Testis (tissue), 3 donors: Measurements from ENCODE around the gene KCTD16. TPM values are rescaled to one million over a fixed set of nuclear protein-coding genes. Genes with fewer than 3 reads are reported as not detected.

ENCODE experiments used
- DNase-seq: peaks from one replicate; pipeline ENCODE4 v3.0.0-alpha.2; 2019
- H3K27ac ChIP-seq, 2 donors: fragments of 200-600 bp; sonication (generic); one replicate each; pipeline ENCODE4 v1.5.1; 2019
- H3K27me3 ChIP-seq: fragments of 200-600 bp; sonication (generic); one replicate; pipeline ENCODE4 v1.5.1; 2019
- H3K36me3 ChIP-seq: fragments of 200-600 bp; sonication (generic); one replicate; pipeline ENCODE4 v1.5.1; 2017; ENCODE audit warnings: low read depth; ENCODE audit errors: missing control alignments
- H3K4me1 ChIP-seq: fragments of 200-600 bp; sonication (generic); one replicate; pipeline ENCODE4 v1.5.1; 2019
- H3K4me3 ChIP-seq, 2 donors: fragments of 200-600 bp; sonication (generic); one replicate each; pipeline ENCODE4 v1.5.1; 2017 to 2019
- H3K9me3 ChIP-seq: fragments of 200-600 bp; sonication (generic); one replicate; pipeline ENCODE4 v1.5.1; 2017
- CTCF ChIP-seq, 3 experiments: fragments of 450-650 bp in 2 of 3; fragments of 200-600 bp in 1 of 3; sonication (generic) in 1 of 3; IDR thresholded peaks; one replicate each; pipeline ENCODE4 v1.5.1; 2016 to 2019; ENCODE audit warnings: antibody characterized with exemption in 3 of 3, mild to moderate bottlenecking in 2 of 3, moderate library complexity in 1 of 3
- POLR2A ChIP-seq: fragments of 450-650 bp; IDR thresholded peaks from one replicate; pipeline ENCODE4 v1.6.1; 2017; ENCODE audit warnings: antibody characterized with exemption, mild to moderate bottlenecking, moderate library complexity
- WGBS, 2 donors: methylation state at CpG; one replicate each; pipeline ENCODE4 v1.1.5; 2018; 5-methylcytosine and 5-hydroxymethylcytosine counted together
- intact Hi-C: fragments of 100-400 bp; cut with DNase I; formaldehyde crosslinking; loops from one replicate; pipeline ENCODE4 v1.15.1; 2023; ENCODE audit warnings: low total_unique reads
- polyA plus RNA-seq: library from polyadenylated mRNA; stranded (reverse); fragments of 350-450 nt; fragmentation: Illumina TruSeq; extraction: RNeasy Lipid Tissue Mini Kit (QIAGEN cat#74804); gene quantifications from one replicate; pipeline ENCODE4 v1.2.3, GENCODE V29; 2014; ENCODE audit warnings: low read depth, low replicate concordance; ENCODE audit not compliant: insufficient read depth
- total RNA-seq, 2 donors: library from RNA; depleted of rRNA; stranded (reverse); fragments of >200 nt; gene quantifications; one replicate each; pipeline ENCODE4 v1.2.3, GENCODE V29; 2016

KCTD16 gene
- total and polyA plus RNA-seq, 3 donors from 2014 or later, result 1.4 to 3.2 (median 2.7) TPM

GRCh38 chr5:144284931-144285502 lies 114.3 kb downstream of the KCTD16 start:
- no peak overlapping the region for H3K4me3 ChIP-seq
- no peaks in the 10 kb centered on the region for H3K9me3 ChIP-seq
- no peaks in the 10 kb centered on the region for H3K27me3 ChIP-seq
- no peak for DNase-seq
- TF ChIP-seq POLR2A (no peak), CTCF (IDR thresholded peaks at IDR 0.05) (no peak)
- H3K36me3 ChIP-seq, result no peaks in the 10 kb centered on the region
- H3K27ac ChIP-seq, result no peak overlapping the region
- H3K4me1 ChIP-seq, result no peaks in the 10 kb centered on the region
- intact Hi-C loops, result no loop called here
- WGBS, 2 donors, result 72 to 76% methylated on average over 2 of the region's 2 CpGs

- no peak for TF ChIP-seq CTCF (IDR thresholded peaks at IDR 0.05)
- no peak for TF ChIP-seq POLR2A
Observed at GRCh38 chr5:144289277-144289676, 118.6 kb downstream of the KCTD16 start.

GRCh38 chr5:144292029-144292428 lies 121.4 kb downstream of the KCTD16 start:
- intact Hi-C loops, result no loop called here
- DNase-seq, result no peak
- TF ChIP-seq CTCF (IDR thresholded peaks at IDR 0.05) (no peak), POLR2A (no peak)

More at GRCh38 chr5:144289277-144289676, 118.6 kb downstream of the KCTD16 start:
- H3K27me3 ChIP-seq, result no peaks in the 10 kb centered on the region
- WGBS, 2 donors, result 78 to 90% methylated on average over 2 of the region's 2 CpGs
- H3K4me3 ChIP-seq, result no peak overlapping the region
- H3K9me3 ChIP-seq, result no peaks in the 10 kb centered on the region
- DNase-seq, result no peak
- no peak overlapping the region for H3K27ac ChIP-seq
- H3K36me3 ChIP-seq, result no peaks in the 10 kb centered on the region
- H3K4me1 ChIP-seq, result no peaks in the 10 kb centered on the region
- intact Hi-C loops, result no loop called here

GRCh38 chr5:144295284-144295683 lies 124.6 kb downstream of the KCTD16 start:
- no peaks in the 10 kb centered on the region for H3K9me3 ChIP-seq
- no peaks in the 10 kb centered on the region for H3K36me3 ChIP-seq
- TF ChIP-seq CTCF (IDR thresholded peaks at IDR 0.05) (no peak), POLR2A (no peak)
- intact Hi-C loops, result no loop called here
- no peaks in the 10 kb centered on the region for H3K27me3 ChIP-seq
- H3K27ac ChIP-seq, result no peak overlapping the region
- no peak overlapping the region for H3K4me3 ChIP-seq
- H3K4me1 ChIP-seq, result no peaks in the 10 kb centered on the region
- DNase-seq, result no peak

More at GRCh38 chr5:144292029-144292428, 121.4 kb downstream of the KCTD16 start:
- no peaks in the 10 kb centered on the region for H3K9me3 ChIP-seq
- H3K36me3 ChIP-seq, result no peaks in the 10 kb centered on the region
- H3K27me3 ChIP-seq, result no peaks in the 10 kb centered on the region
- H3K27ac ChIP-seq, result no peak overlapping the region
- no peak overlapping the region for H3K4me3 ChIP-seq
- no peaks in the 10 kb centered on the region for H3K4me1 ChIP-seq

- Histone ChIP-seq H3K4me1 (no peaks in the 10 kb centered on the region), H3K4me3 (no peak overlapping the region), H3K27me3 (no peaks in the 10 kb centered on the region), H3K27ac (no peak overlapping the region), H3K36me3 (no peaks in the 10 kb centered on the region), H3K9me3 (no peaks in the 10 kb centered on the region)
- no peak for DNase-seq
- intact Hi-C loops, result no loop called here
- WGBS, 2 donors, result 81 to 86% methylated on average over 3 of the region's 3 CpGs
- TF ChIP-seq CTCF (IDR thresholded peaks at IDR 0.05), result no peak
- TF ChIP-seq POLR2A, result no peak
Observed at GRCh38 chr5:144297081-144297480, 126.4 kb downstream of the KCTD16 start.
